NB4 (cell line): Measurements from ENCODE around the gene DMGDH.

Experiments used
- CTCF ChIP-seq: IDR thresholded peaks from one replicate; pipeline ENCODE4 v1.5.1; 2012; ENCODE audit warnings: low read depth, low read length
- POLR2A ChIP-seq: IDR thresholded peaks from 2 replicates; pipeline ENCODE4 v1.6.1; 2011; ENCODE audit warnings: mild to moderate bottlenecking; ENCODE audit not compliant: insufficient read length; ENCODE audit errors: extremely low read depth

- TF ChIP-seq CTCF: no peak
- TF ChIP-seq POLR2A: no peak
Observed at GRCh38 chr5:78975035-78975434, 94.4 kb downstream of the DMGDH start.
